Smooth muscle cell (in vitro differentiated cells): ENCODE measurements around the gene TRAK1. TPM values are rescaled to one million over a fixed set of nuclear protein-coding genes. Genes with fewer than 3 reads are reported as not detected.
A peak's percentile ranks its signal among the peaks of the same experiment; 100 is the strongest.

ENCODE experiments used
- DNase-seq: peaks from one replicate; lab custom pipeline; 2025; ENCODE audit not compliant: unreplicated experiment; lab: John Stamatoyannopoulos, UW
- H2AFZ ChIP-seq: fragments of 200-600 bp; sonication (generic); 2 replicates; pipeline ENCODE4 v1.6.0; 2016; ENCODE audit warnings: antibody characterized with exemption, low read depth, mild to moderate bottlenecking
- H3F3A ChIP-seq: fragments of 200-600 bp; sonication (generic); 2 replicates; pipeline ENCODE4 v1.6.0; 2017; ENCODE audit warnings: antibody characterized with exemption, low read depth
- H3K27ac ChIP-seq: fragments of 200-600 bp; sonication (generic); 2 replicates; pipeline ENCODE4 v1.5.1; 2016; ENCODE audit warnings: low read depth, mild to moderate bottlenecking
- H3K27me3 ChIP-seq: fragments of 200-600 bp; sonication (generic); 2 replicates; pipeline ENCODE4 v1.6.1; 2016; ENCODE audit warnings: low read depth, mild to moderate bottlenecking
- H3K36me3 ChIP-seq: fragments of 200-600 bp; sonication (generic); 2 replicates; pipeline ENCODE4 v1.5.1; 2016; ENCODE audit warnings: low read depth
- H3K4me1 ChIP-seq: fragments of 200-600 bp; sonication (generic); 2 replicates; pipeline ENCODE4 v1.5.1; 2016; ENCODE audit warnings: low read depth
- H3K4me2 ChIP-seq: fragments of 200-600 bp; sonication (generic); 2 replicates; pipeline ENCODE4 v1.6.0; 2016; ENCODE audit warnings: mild to moderate bottlenecking
- H3K4me3 ChIP-seq: fragments of 200-600 bp; sonication (generic); 2 replicates; pipeline ENCODE4 v1.5.1; 2016; ENCODE audit warnings: mild to moderate bottlenecking
- H3K79me2 ChIP-seq: fragments of 200-600 bp; sonication (generic); 2 replicates; pipeline ENCODE4 v1.6.0; 2016; ENCODE audit warnings: low read depth, mild to moderate bottlenecking
- H3K9ac ChIP-seq: fragments of 200-600 bp; sonication (generic); 2 replicates; pipeline ENCODE4 v1.6.0; 2016; ENCODE audit warnings: low read depth
- H3K9me3 ChIP-seq: fragments of 200-600 bp; sonication (generic); replicated peaks from 2 replicates; pipeline ENCODE4 v1.5.1; 2016; ENCODE audit warnings: low read depth
- H4K20me1 ChIP-seq: fragments of 200-600 bp; sonication (generic); 2 replicates; pipeline ENCODE4 v1.6.0; 2016; ENCODE audit warnings: low read depth
- CTCF ChIP-seq: fragments of 200-600 bp; sonication (generic); IDR thresholded peaks from 2 replicates; pipeline ENCODE4 v1.5.1; 2017; ENCODE audit warnings: borderline replicate concordance, mild to moderate bottlenecking, antibody characterized with exemption; ENCODE audit not compliant: insufficient read depth, poor library complexity, severe bottlenecking
- WGBS: methylation state at CpG from one replicate; pipeline ENCODE4 v1.1.7; 2016; ENCODE audit warnings: low lambda C conversion rate; 5-methylcytosine and 5-hydroxymethylcytosine counted together
- polyA plus RNA-seq: library from polyadenylated mRNA; unstranded; fragments of >200 nt; fragmentation: Nextera tagmentation; extraction: Ambion mirVana; gene quantifications from 2 replicates; pipeline ENCODE4 v1.2.1, GENCODE V29; 2016
- total RNA-seq: library from RNA; depleted of rRNA; stranded (reverse); fragments of >200 nt; gene quantifications from 2 replicates; pipeline ENCODE4 v1.2.3, GENCODE V29; 2014

The TRAK1 gene
- total and polyA plus RNA-seq, 2 experiments from 2014 or later = 8.7 to 16.3 TPM

GRCh38 chr3:42116466-42116865, 25.3 kb downstream of the TRAK1 start:
- no peak overlapping the region for H3K4me2 ChIP-seq
- H3K4me1 ChIP-seq = peaks cover 7% of the 10 kb centered on the region
- peak overlapping the region; percentile 9 for H3K27ac ChIP-seq
- H3K36me3 ChIP-seq = no peaks in the 10 kb centered on the region
- H3F3A ChIP-seq = no peaks in the 10 kb centered on the region
- H4K20me1 ChIP-seq = peaks cover 35% of the 10 kb centered on the region
- no peaks in the 10 kb centered on the region for H3K27me3 ChIP-seq
- no peak for TF ChIP-seq CTCF
- DNase-seq = no peak
- no peak overlapping the region for H3K9ac ChIP-seq
- H3K4me3 ChIP-seq = no peak overlapping the region
- H3K79me2 ChIP-seq = no peaks in the 10 kb centered on the region
- no peak overlapping the region for H2AFZ ChIP-seq
- 82% methylated on average over 1 of the region's 1 CpG for WGBS
- no peaks in the 10 kb centered on the region for H3K9me3 ChIP-seq

GRCh38 chr3:42117175-42118008, 26.2 kb downstream of the TRAK1 start:
- peak; percentile 43 for TF ChIP-seq CTCF
- no peak for DNase-seq
- 24% methylated on average over 14 of the region's 14 CpGs for WGBS
- H3K9ac ChIP-seq = no peak overlapping the region
- H3F3A ChIP-seq = no peaks in the 10 kb centered on the region
- H3K4me2 ChIP-seq = peak overlapping the region; percentile 78
- H3K4me3 ChIP-seq = no peak overlapping the region
- no peak overlapping the region for H2AFZ ChIP-seq
- H3K4me1 ChIP-seq = peaks cover 7% of the 10 kb centered on the region
- no peaks in the 10 kb centered on the region for H3K79me2 ChIP-seq
- no peaks in the 10 kb centered on the region for H3K36me3 ChIP-seq
- H4K20me1 ChIP-seq = peaks cover 35% of the 10 kb centered on the region
- peak overlapping the region; percentile 70 for H3K27ac ChIP-seq
- no peaks in the 10 kb centered on the region for H3K9me3 ChIP-seq
- H3K27me3 ChIP-seq = no peaks in the 10 kb centered on the region

- Histone ChIP-seq H3K9me3 (no peaks in the 10 kb centered on the region), H3K4me2 (no peak overlapping the region), H3K79me2 (no peaks in the 10 kb centered on the region), H3K27ac (no peak overlapping the region), H3K36me3 (no peaks in the 10 kb centered on the region), H3F3A (no peaks in the 10 kb centered on the region), H3K9ac (no peak overlapping the region), H4K20me1 (peaks cover 35% of the 10 kb centered on the region), H3K27me3 (no peaks in the 10 kb centered on the region), H3K4me3 (no peak overlapping the region), H2AFZ (no peak overlapping the region), H3K4me1 (peaks cover 7% of the 10 kb centered on the region)
- DNase-seq = no peak
- 78% methylated on average over 2 of the region's 2 CpGs for WGBS
- peak; percentile 20 for TF ChIP-seq CTCF
Observed at GRCh38 chr3:42118762-42119361, 27.7 kb downstream of the TRAK1 start.
